Thyroid gland (tissue), 4 donors: ENCODE results near the gene WDFY1.

ENCODE experiments used
- POLR2A ChIP-seq, 2 donors: fragments of 450-650 bp; IDR thresholded peaks; one replicate each; pipeline ENCODE4 v1.6.1; 2017; ENCODE audit warnings: antibody characterized with exemption in 2 of 2, mild to moderate bottlenecking in 2 of 2, moderate library complexity in 1 of 2
- TF ChIP-seq, protein P1 (sequence below), 6 experiments: fragments of 200-600 bp in 3 of 6; fragments of 450-650 bp in 3 of 6; sonication (generic) in 3 of 6; IDR thresholded peaks; one replicate each; pipeline ENCODE4 v1.5.1; 2016 to 2019; ENCODE audit warnings: antibody characterized with exemption in 6 of 6, mild to moderate bottlenecking in 2 of 6, inconsistent platforms in 1 of 6, moderate library complexity in 1 of 6

GRCh38 chr2:223887127-223887526 lies 58.0 kb downstream of the WDFY1 start:
- TF ChIP-seq, protein P1, sequence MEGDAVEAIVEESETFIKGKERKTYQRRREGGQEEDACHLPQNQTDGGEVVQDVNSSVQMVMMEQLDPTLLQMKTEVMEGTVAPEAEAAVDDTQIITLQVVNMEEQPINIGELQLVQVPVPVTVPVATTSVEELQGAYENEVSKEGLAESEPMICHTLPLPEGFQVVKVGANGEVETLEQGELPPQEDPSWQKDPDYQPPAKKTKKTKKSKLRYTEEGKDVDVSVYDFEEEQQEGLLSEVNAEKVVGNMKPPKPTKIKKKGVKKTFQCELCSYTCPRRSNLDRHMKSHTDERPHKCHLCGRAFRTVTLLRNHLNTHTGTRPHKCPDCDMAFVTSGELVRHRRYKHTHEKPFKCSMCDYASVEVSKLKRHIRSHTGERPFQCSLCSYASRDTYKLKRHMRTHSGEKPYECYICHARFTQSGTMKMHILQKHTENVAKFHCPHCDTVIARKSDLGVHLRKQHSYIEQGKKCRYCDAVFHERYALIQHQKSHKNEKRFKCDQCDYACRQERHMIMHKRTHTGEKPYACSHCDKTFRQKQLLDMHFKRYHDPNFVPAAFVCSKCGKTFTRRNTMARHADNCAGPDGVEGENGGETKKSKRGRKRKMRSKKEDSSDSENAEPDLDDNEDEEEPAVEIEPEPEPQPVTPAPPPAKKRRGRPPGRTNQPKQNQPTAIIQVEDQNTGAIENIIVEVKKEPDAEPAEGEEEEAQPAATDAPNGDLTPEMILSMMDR (IDR thresholded peaks at IDR 0.05), result no peak
- TF ChIP-seq POLR2A (IDR thresholded peaks at IDR 0.05), result no peak
